Dedifferentiated amniotic fluid mesenchymal stem cell (primary cell): Measurements from ENCODE around the gene ACY1.

Experiments used
- DNase-seq: peaks from one replicate; pipeline ENCODE4 v3.0.0-alpha.2; 2016; ENCODE audit errors: extremely low spot score

The ACY1 gene

DNA sequence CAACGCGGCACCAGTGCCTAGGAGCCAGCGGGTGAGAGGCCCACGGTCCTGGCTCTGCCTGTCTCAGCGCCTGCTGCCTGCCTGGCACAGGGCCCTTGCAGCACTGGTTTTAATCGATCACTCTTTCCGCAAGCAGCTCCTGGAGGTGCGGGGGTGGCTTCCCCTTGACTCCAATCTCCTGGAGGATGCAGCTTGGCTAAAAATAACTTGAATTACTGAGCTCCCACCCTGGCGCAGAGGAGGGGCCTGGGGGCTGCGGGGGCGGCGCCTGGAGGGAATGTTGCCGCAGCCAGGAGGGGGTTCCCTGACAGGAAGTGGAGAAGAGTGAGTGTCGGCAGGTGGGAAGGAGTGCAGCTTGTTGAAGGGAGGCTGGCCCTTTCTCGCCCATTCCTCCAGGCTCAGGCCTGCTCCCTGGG, 22.2 kb downstream of the ACY1 start:
- DNase-seq = no peak

DNA sequence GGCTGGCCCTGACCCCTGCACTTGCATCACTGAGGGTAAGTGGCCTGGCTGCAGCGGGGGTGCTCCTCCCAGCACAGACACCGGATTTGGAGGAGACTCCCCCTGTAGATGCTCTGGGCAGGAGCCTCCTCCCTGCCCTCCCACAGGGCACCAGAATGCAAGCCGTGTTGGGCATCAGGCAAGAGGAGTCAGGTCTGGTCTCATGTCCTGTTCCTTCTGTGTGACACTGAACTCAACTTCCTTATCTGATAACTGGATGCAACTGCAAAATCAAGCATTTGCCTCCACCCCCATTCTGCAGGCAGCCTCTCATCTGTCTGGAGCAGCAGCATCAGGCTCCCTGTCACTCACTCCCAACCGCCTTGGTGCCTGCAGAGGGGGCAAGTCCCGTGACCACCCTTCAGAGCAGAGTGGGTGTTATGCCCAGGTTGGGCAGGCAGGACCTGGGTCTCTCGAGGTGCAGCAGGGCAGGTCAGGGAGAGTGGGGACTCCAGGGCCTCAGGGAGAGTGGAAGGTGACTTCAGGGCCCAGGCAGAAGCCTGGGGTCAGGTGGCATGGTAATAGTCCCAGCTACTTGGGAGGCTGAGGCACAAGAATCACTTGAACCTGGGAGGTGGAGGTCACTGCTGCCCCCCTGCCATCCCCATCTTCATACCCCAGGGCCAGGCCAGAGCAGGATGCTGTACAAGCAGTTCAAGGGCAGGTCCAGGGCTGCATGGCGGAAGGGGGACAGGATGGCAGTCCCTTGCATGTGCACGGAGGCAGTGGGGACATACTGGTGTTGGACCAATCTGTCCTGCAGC, 22.9 kb downstream of the ACY1 start:
- no peak for DNase-seq

GRCh38 chr3:52006820-52007133, 23.4 kb downstream of the ACY1 start:
- DNase-seq = no peak

- DNase-seq = no peak
Observed at GRCh38 chr3:52007291-52007690, 24.0 kb downstream of the ACY1 start.

- no peak for DNase-seq
Observed at GRCh38 chr3:52010431-52010830, 27.1 kb downstream of the ACY1 start.

- DNase-seq = no peak
Observed at GRCh38 chr3:52012699-52013098, 29.4 kb downstream of the ACY1 start.

DNA sequence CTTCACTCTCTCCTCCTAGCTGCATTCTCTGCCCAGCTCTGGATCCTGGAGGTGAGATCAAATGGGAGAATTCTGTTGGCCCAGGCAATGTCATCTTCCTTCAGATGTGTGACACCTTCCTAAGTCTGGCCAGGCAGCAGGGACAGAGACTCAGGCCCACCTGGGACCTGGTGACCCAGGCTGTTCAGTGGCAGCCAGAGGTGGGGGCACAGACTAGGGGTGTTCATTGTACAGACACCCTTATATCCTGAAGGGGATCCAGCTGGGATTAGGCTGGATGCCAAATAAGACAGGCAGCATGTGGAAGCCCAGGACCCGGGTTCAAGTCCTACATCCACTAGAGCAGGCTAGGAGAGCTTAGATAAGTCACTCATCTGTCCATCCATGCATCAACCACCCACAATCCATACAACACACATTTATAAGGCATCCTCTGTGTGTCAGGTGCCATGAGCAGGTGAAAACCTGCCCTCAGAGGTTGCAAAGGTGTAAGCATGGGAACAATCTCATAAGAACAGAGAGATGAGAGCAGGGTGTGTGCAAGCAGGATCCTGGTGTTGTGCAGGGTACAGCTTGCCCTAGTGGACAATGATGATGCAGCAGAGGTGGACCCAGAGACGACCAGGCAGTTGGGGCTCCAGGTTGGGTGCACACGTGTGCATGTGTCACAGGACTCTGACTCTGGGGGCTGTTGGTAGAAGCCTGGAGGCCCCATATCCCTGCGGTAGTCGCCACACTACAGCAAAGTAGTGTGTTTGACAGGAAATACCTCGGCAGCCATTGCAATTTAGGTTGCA, 30.7 kb downstream of the ACY1 start:
- DNase-seq = no peak

- DNase-seq = no peak
Observed at GRCh38 chr3:52014613-52015012, 31.3 kb downstream of the ACY1 start.

DNA sequence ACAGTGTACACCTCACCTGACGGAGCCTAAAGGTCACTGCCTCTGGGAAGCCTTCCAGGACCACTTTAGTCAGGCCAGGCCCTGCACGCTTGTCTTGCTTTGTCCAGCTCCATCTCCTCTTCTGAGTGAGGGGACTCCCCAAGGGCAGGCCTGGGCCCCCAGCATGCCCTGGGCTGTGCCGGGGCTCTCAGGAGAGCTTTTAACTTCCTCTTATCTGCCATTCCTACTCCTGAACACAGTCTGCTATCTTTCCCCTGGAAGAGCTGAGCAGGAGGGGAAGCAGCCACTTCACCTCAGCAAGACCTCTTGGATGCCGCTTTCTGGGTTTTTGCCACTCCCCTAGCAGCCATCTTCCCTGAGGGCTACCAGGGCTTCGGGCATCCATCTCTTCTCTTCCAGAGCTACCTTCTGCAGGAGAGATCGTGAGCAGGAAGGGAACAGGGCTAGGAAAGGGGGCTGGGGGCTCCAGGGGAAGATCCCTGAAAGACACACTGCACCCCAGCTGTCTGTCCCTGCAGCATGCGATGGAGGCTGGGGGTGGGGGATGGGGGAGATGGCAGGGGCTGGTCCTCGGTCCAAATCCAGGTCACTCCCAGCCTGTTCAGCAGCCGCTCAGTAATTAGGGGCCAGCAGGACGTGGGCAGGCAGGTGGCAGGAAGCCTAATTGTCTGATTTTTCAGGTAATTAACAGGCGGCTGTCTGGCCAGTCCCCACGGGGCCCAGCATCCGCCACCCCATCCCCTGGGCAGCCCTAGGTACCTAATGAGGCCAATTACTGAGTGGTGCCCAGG, 32.3 kb downstream of the ACY1 start:
- DNase-seq = no peak

DNA sequence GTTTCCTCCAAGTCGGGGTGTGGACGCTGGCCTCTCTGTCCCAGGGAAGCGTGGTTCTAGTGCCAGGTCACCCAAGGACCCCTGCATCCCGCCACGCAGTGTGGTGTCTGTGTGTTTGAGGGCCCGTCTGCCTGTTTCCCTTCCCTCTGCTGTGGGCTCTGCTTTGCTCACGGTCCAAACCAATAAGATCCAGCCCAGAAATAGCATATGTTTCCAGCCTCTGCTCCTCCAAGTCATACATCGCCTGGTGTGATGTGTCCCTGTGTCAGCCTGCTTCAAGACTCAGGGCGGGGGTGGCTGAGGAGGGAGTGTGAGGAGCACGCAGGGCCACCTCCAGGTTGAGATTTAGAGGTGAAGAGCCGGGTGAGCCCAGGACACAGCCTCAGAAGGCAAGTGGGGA, 34.3 kb downstream of the ACY1 start:
- DNase-seq = no peak

GRCh38 chr3:52018319-52019000, 35.1 kb downstream of the ACY1 start:
- no peak for DNase-seq

- no peak for DNase-seq
Observed at GRCh38 chr3:52019352-52020080, 36.2 kb downstream of the ACY1 start.

GRCh38 chr3:52020796-52021195, 37.5 kb downstream of the ACY1 start:
- no peak for DNase-seq

GRCh38 chr3:52021489-52022268, 38.3 kb downstream of the ACY1 start:
- DNase-seq = no peak

DNA sequence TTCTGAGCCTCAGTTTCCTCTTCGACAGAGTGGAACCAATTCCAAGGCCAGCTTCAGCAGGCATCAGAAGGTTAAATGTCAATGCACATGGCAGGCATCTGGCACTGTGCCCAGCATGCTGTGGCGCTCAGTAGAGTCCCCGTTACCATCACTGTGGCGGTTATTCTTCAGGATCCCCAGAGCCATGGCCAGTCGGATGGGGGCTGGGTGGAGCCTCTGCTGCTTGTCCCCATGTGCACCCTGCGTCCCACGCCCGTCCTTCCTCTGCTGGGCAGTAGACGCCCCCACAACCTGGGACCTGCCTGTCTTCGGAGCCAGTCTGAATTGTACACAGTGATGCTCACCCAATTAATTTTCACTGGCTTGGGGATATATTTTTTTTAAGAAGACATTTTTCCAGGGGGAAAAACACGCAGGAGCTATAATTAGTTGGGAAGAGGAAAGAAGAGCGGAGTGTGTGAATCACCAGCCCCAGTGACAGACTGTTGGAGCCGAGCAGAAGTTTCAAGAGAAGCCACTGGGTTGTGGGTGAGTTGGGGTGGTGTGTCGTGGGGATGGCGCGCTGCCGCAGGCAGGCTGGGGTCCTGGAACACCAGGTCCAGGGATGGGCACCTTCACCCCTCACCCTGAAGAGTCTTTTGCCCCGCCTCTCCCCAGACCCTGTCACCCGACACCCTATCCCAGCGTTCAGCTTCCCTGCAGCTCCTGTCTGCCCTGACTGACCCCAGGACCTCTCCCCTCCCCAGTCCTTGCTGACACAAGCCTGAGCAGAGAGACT, 39.2 kb downstream of the ACY1 start:
- DNase-seq = no peak

DNA sequence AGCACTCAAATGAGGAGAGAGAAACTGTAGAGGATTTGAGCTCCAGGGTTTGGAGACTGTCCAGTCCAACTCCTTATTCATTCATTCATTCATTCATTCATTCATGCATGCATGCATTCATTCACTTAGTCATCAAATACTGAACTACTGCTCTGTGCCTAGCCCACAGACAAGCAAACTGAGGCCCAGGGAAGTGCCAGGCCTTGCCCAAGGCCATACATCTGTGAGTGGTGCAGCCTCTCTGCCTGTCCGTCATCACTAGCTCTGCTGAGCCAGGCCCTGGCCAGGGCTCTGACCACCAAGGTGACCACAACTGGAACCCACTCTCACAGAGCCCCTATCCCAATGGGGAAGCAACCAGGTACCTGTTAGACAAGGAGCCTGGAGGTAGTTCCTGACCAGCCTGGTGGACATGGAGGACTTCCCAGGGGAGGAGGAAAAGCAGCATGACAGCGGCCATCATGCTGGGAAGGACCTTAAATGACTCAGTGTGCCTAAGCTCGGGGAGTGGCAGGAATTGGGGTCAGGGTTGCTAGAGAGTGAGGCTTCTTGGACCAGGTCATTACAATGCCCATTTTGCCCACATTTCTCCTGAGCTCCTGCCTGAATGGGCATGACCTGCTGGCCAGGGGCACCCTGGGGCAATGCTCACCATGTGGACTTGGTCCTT, 39.9 kb downstream of the ACY1 start:
- no peak for DNase-seq

- no peak for DNase-seq
Observed at GRCh38 chr3:52023860-52024764, 40.8 kb downstream of the ACY1 start.
